GM12878 (cell line): ENCODE measurements around the gene STK33.

Source experiments
- ASH2L ChIP-seq: fragments of 300-600, 200-600 bp; sonication (generic); IDR thresholded peaks from 2 replicates; pipeline ENCODE4 v1.6.1; 2017; ENCODE audit warnings: low read depth, mild to moderate bottlenecking, borderline replicate concordance
- ATF7 ChIP-seq: fragments of 450-650 bp; IDR thresholded peaks from 2 replicates; pipeline ENCODE4 v1.6.1; 2016; ENCODE audit warnings: low read depth, mild to moderate bottlenecking
- FOXM1 ChIP-seq: IDR thresholded peaks from 2 replicates; pipeline ENCODE4 v1.6.1; 2012; ENCODE audit warnings: low read depth, mild to moderate bottlenecking, inconsistent platforms, low read length, moderate library complexity
- GABPA ChIP-seq: IDR thresholded peaks from 2 replicates; pipeline ENCODE4 v1.6.1; 2014; ENCODE audit warnings: antibody characterized with exemption, low read depth, mild to moderate bottlenecking, inconsistent platforms
- HDAC6 ChIP-seq: fragments of 200-600 bp; sonication (generic); IDR thresholded peaks from one replicate; pipeline ENCODE4 v1.8.0; 2017; ENCODE audit warnings: antibody characterized with exemption; ENCODE audit not compliant: unreplicated experiment
- NFIC ChIP-seq: IDR thresholded peaks from 2 replicates; pipeline ENCODE4 v1.6.1; 2012; ENCODE audit warnings: low read depth, mild to moderate bottlenecking, inconsistent platforms, low read length, moderate library complexity
- POLR2A ChIP-seq: IDR thresholded peaks from 2 replicates; pipeline ENCODE4 v1.6.1; 2011; ENCODE audit warnings: low read depth, mild to moderate bottlenecking, low read length
- ZBTB40 ChIP-seq: fragments of 450-650 bp; IDR thresholded peaks from 2 replicates; pipeline ENCODE4 v1.6.1; 2016; ENCODE audit warnings: mild to moderate bottlenecking, moderate library complexity, borderline replicate concordance

- TF ChIP-seq NFIC (no peak), POLR2A (no peak), FOXM1 (no peak), ZBTB40 (no peak), ASH2L (no peak), GABPA (no peak), ATF7 (no peak), HDAC6 (no peak)
Observed at GRCh38 chr11:8351223-8351622, 242.8 kb downstream of the STK33 start.
